Thyroid gland (tissue), 4 donors: ENCODE results near the gene CD40.
"Not testable (repeated sequence)": the region's sequence is repeated elsewhere in the genome, so short reads cannot be mapped to it uniquely, and the experiment has no call there.

ENCODE experiments used
- CTCF ChIP-seq, 6 experiments: fragments of 200-600 bp in 3 of 6; fragments of 450-650 bp in 3 of 6; sonication (generic) in 3 of 6; IDR thresholded peaks; one replicate each; pipeline ENCODE4 v1.5.1; 2016 to 2019; ENCODE audit warnings: antibody characterized with exemption in 6 of 6, mild to moderate bottlenecking in 2 of 6, inconsistent platforms in 1 of 6, moderate library complexity in 1 of 6
- POLR2A ChIP-seq, 2 donors: fragments of 450-650 bp; IDR thresholded peaks; one replicate each; pipeline ENCODE4 v1.6.1; 2017; ENCODE audit warnings: antibody characterized with exemption in 2 of 2, mild to moderate bottlenecking in 2 of 2, moderate library complexity in 1 of 2

DNA sequence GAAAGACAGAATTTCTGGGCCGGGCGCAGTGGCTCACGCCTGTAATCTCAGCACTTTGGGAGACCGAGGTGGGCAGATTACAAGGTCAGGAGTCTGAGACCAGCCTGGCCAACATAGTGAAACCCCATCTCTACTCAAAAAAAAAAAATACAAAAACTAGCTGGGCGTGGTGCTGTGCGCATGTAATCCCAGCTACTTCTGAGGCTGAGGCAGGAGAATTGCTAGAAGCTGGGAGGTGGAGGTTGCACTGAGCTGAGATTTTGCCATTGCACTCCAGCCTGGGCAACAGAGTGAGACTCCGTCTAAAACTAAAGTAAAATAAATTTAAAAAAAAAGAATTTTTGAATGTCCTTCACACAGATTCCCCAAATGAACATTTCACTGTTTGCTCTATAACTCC lies 17.7 kb upstream of the CD40 start:
- not testable (repeated sequence) for TF ChIP-seq POLR2A, CTCF (IDR thresholded peaks at IDR 0.05)
